HG02623 (cell line): Measurements from ENCODE around the gene PDCD1.
"Not testable (repeated sequence)": the region's sequence is repeated elsewhere in the genome, so short reads cannot be mapped to it uniquely, and the experiment has no call there.

Experiments used
- ATAC-seq: cut with Tn5 transposase; IDR thresholded peaks from one replicate; pipeline ENCODE4 v1.9.1; 2021; ENCODE audit warnings: moderate library complexity; ENCODE audit not compliant: unreplicated experiment

The PDCD1 gene

GRCh38 chr2:241835611-241836010 lies 23.1 kb downstream of the PDCD1 start:
- no peak for ATAC-seq

GRCh38 chr2:241834527-241835210 lies 24.0 kb downstream of the PDCD1 start:
- ATAC-seq, result no peak

- not testable (repeated sequence) for ATAC-seq
Measured at GRCh38 chr2:241833756-241834526, 24.8 kb downstream of the PDCD1 start.

- ATAC-seq, result no peak
Measured at GRCh38 chr2:241833101-241833663, 25.5 kb downstream of the PDCD1 start.

GRCh38 chr2:241827394-241827793 lies 31.3 kb downstream of the PDCD1 start:
- ATAC-seq, result no peak

- ATAC-seq, result not testable (repeated sequence)
Measured at GRCh38 chr2:241823531-241824437, 34.9 kb downstream of the PDCD1 start.

GRCh38 chr2:241822264-241822623 lies 36.5 kb downstream of the PDCD1 start:
- ATAC-seq, result no peak

- ATAC-seq, result no peak
Measured at GRCh38 chr2:241821460-241822263, 37.0 kb downstream of the PDCD1 start.

GRCh38 chr2:241820625-241821384 lies 37.9 kb downstream of the PDCD1 start:
- no peak for ATAC-seq

GRCh38 chr2:241819947-241820624 lies 38.6 kb downstream of the PDCD1 start:
- ATAC-seq, result not testable (repeated sequence)

- ATAC-seq, result no peak
Measured at GRCh38 chr2:241818943-241819270, 39.8 kb downstream of the PDCD1 start.

GRCh38 chr2:241818229-241818942 lies 40.3 kb downstream of the PDCD1 start:
- ATAC-seq, result no peak

GRCh38 chr2:241817821-241818215 lies 40.9 kb downstream of the PDCD1 start:
- ATAC-seq, result not testable (repeated sequence)

- no peak for ATAC-seq
Measured at GRCh38 chr2:241817126-241817820, 41.4 kb downstream of the PDCD1 start.

GRCh38 chr2:241816431-241817121 lies 42.1 kb downstream of the PDCD1 start:
- no peak for ATAC-seq

- ATAC-seq, result no peak
Measured at GRCh38 chr2:241815477-241816430, 42.9 kb downstream of the PDCD1 start.
